Fibroblast of lung (primary cell): ENCODE results near the gene HSD3B7. TPM values are rescaled to one million over a fixed set of nuclear protein-coding genes. Genes with fewer than 3 reads are reported as not detected.

ENCODE experiments used
- DNase-seq, 2 donors: peaks; one replicate each; pipeline versions ENCODE4 v3.0.0 to v3.0.0-alpha.2; 2010; ENCODE audit warnings: low read depth in 2 of 2
- H2AFZ ChIP-seq: 2 replicates; pipeline ENCODE4 v1.5.1; 2012; ENCODE audit warnings: low read length, control low read depth, inconsistent platforms
- H3K27ac ChIP-seq: 2 replicates; pipeline ENCODE4 v1.5.1; 2011; ENCODE audit warnings: low read length, control low read depth; ENCODE audit not compliant: insufficient read depth
- H3K27me3 ChIP-seq: 2 replicates; pipeline ENCODE4 v1.5.1; 2011; ENCODE audit warnings: mild to moderate bottlenecking, low read length; ENCODE audit not compliant: control insufficient read depth, insufficient read depth
- H3K36me3 ChIP-seq: 2 replicates; pipeline ENCODE4 v1.5.1; 2011; ENCODE audit warnings: low read length; ENCODE audit not compliant: control insufficient read depth, insufficient read depth
- H3K4me1 ChIP-seq: 2 replicates; pipeline ENCODE4 v1.5.1; 2011; ENCODE audit warnings: low read length; ENCODE audit not compliant: control insufficient read depth, insufficient read depth; ENCODE audit errors: extremely low read depth
- H3K4me2 ChIP-seq: 2 replicates; pipeline ENCODE4 v1.5.1; 2011; ENCODE audit warnings: low read length, control low read depth; ENCODE audit not compliant: insufficient read depth; ENCODE audit errors: extremely low read depth
- H3K4me3 ChIP-seq, 4 experiments: fragments of 200-600 bp in 1 of 4; sonication (generic) in 1 of 4; replicated peaks in 1 of 4; 2 replicates each; pipeline ENCODE4 v1.5.1; 2011 to 2016; ENCODE audit warnings: low read length in 4 of 4, low read depth in 3 of 4, mild to moderate bottlenecking in 3 of 4, control low read depth in 2 of 4, inconsistent platforms in 1 of 4, mixed read lengths in 1 of 4; ENCODE audit not compliant: insufficient read depth in 1 of 4; ENCODE audit errors: control extremely low read depth in 1 of 4
- H3K79me2 ChIP-seq: 2 replicates; pipeline ENCODE4 v1.5.1; 2012; ENCODE audit warnings: mild to moderate bottlenecking, low read length, inconsistent platforms; ENCODE audit not compliant: control insufficient read depth, insufficient read depth
- H3K9ac ChIP-seq: 2 replicates; pipeline ENCODE4 v1.5.1; 2011; ENCODE audit warnings: mild to moderate bottlenecking, low read length, control low read depth; ENCODE audit not compliant: insufficient read depth
- H3K9me3 ChIP-seq: 2 replicates; pipeline ENCODE4 v1.5.1; 2012; ENCODE audit warnings: low read depth, low read length; ENCODE audit not compliant: control insufficient read depth, insufficient read depth
- H4K20me1 ChIP-seq: 2 replicates; pipeline ENCODE4 v1.5.1; 2011; ENCODE audit warnings: low read length; ENCODE audit not compliant: control insufficient read depth, insufficient read depth; ENCODE audit errors: extremely low read depth
- CTCF ChIP-seq, 2 donors: IDR thresholded peaks in 1 of 2; conservative IDR thresholded peaks in 1 of 2; 1 replicate in 1 of 2; 2 replicates in 1 of 2; pipeline ENCODE4 v1.5.1; 2011 to 2012; ENCODE audit warnings: low read length in 2 of 2, control low read depth in 1 of 2, inconsistent platforms in 1 of 2, low read depth in 1 of 2, mild to moderate bottlenecking in 1 of 2
- EZH2 ChIP-seq: IDR thresholded peaks from 2 replicates; pipeline ENCODE4 v1.5.1; 2012; ENCODE audit warnings: low read length, control low read depth, mild to moderate bottlenecking; ENCODE audit errors: missing control alignments
- polyA plus RNA-seq, 2 donors: library from polyadenylated mRNA; depleted of rRNA in 1 of 2; stranded (reverse) in 1 of 2; unstranded in 1 of 2; fragments of >200 nt; gene quantifications; 2 replicates each; pipeline ENCODE4 v1.2.1, GENCODE V29; 2011 to 2012; ENCODE audit warnings: missing spikeins in 1 of 2
- total RNA-seq: library from RNA; depleted of rRNA; stranded (reverse); fragments of >200 nt; gene quantifications from 2 replicates; pipeline ENCODE4 v1.2.1, GENCODE V29; 2014

HSD3B7 gene
- total and polyA plus RNA-seq, 2 donors (not counting 1 experiment from before 2014, with no cell fraction given) = 13.2 to 47.9 TPM

GRCh38 chr16:30964574-30965226, 20.3 kb upstream of the HSD3B7 start:
- H3K4me3 ChIP-seq = no peak overlapping the region
- H3K36me3 ChIP-seq = peaks cover 44% of the 10 kb centered on the region
- no peaks in the 10 kb centered on the region for H3K9me3 ChIP-seq
- no peaks in the 10 kb centered on the region for H3K27me3 ChIP-seq
- no peaks in the 10 kb centered on the region for H3K79me2 ChIP-seq
- H3K4me2 ChIP-seq = no peak overlapping the region
- no peak overlapping the region for H3K9ac ChIP-seq
- H2AFZ ChIP-seq = no peak overlapping the region
- no peaks in the 10 kb centered on the region for H3K4me1 ChIP-seq
- H3K27ac ChIP-seq = no peak overlapping the region
- DNase-seq = no peak
- H4K20me1 ChIP-seq = no peaks in the 10 kb centered on the region
- TF ChIP-seq CTCF (conservative IDR thresholded peaks at IDR 0.05 in 1 of 2, IDR thresholded peaks at IDR 0.05 in 1 of 2; ENCODE audit: low read depth in 1 of 2, low read length in 2 of 2) = no peak
- no peak for TF ChIP-seq EZH2

DNA sequence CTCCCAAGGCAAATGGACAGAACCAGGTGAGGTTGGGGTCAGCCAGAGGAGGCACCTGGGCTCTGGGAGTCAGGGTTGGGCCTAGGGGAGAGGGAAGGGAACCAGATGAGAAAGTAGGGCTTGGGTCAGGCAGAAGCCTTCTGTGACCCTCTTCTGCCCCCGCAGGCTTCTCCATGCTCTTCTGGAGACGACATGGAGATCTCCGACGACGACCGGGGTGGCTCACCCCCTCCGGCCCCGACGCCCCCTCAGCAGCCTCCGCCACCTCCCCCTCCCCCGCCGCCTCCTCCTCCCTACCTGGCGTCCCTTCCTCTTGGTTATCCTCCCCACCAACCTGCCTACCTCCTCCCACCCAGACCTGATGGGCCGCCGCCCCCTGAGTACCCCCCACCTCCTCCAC, 19.6 kb upstream of the HSD3B7 start:
- no peak for DNase-seq
- Histone ChIP-seq H3K27ac (no peak overlapping the region), H3K4me3 (no peak overlapping the region), H3K9ac (no peak overlapping the region), H3K4me2 (no peak overlapping the region), H3K27me3 (no peaks in the 10 kb centered on the region), H3K4me1 (no peaks in the 10 kb centered on the region), H3K79me2 (no peaks in the 10 kb centered on the region), H2AFZ (no peak overlapping the region), H3K36me3 (peaks cover 38% of the 10 kb centered on the region), H3K9me3 (no peaks in the 10 kb centered on the region), H4K20me1 (no peaks in the 10 kb centered on the region)
- no peak for TF ChIP-seq EZH2
- TF ChIP-seq CTCF (conservative IDR thresholded peaks at IDR 0.05 in 1 of 2, IDR thresholded peaks at IDR 0.05 in 1 of 2; ENCODE audit: low read depth in 1 of 2, low read length in 2 of 2) = no peak

DNA sequence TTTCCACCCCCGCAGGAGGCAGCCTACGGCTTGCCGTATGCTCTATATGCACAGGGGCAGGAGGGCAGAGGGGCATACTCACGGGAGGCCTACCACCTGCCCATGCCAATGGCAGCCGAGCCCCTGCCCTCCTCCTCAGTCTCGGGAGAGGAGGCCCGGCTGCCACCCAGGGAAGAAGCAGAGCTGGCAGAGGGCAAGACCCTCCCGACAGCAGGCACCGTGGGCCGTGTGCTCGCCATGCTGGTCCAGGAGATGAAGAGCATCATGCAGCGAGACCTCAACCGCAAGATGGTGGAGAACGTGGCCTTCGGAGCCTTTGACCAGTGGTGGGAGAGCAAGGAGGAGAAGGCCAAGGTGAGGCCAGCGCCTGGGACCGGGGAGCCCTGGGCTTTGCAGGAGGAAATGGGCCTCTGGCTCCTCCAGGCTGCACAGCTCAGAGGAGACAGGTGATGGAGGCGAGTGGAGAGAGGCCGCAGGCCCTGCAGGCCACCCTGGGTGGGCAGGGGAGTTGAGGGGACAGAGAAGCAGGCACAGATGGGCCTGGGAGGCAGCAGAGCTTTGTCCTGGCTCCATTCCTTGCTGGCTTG, 18.9 kb upstream of the HSD3B7 start:
- no peak for DNase-seq
- Histone ChIP-seq H2AFZ (no peak overlapping the region), H3K27me3 (no peaks in the 10 kb centered on the region), H3K79me2 (no peaks in the 10 kb centered on the region), H3K4me2 (no peak overlapping the region), H3K9me3 (no peaks in the 10 kb centered on the region), H3K36me3 (peaks cover 42% of the 10 kb centered on the region), H3K4me1 (no peaks in the 10 kb centered on the region), H3K27ac (no peak overlapping the region), H3K4me3 (no peak overlapping the region), H4K20me1 (no peaks in the 10 kb centered on the region), H3K9ac (no peak overlapping the region)
- TF ChIP-seq CTCF (conservative IDR thresholded peaks at IDR 0.05 in 1 of 2, IDR thresholded peaks at IDR 0.05 in 1 of 2; ENCODE audit: low read depth in 1 of 2, low read length in 2 of 2) = no peak
- no peak for TF ChIP-seq EZH2
